Progenitor cell of endocrine pancreas (in vitro differentiated cells): Measurements from ENCODE around the gene SPEF2. TPM values are rescaled to one million over a fixed set of nuclear protein-coding genes. Genes with fewer than 3 reads are reported as not detected.

Experiments used
- DNase-seq: peaks from one replicate; pipeline ENCODE4 v3.0.0; 2021; ENCODE audit warnings: low spot score; ENCODE audit not compliant: unreplicated experiment
- H3K27ac Mint-ChIP-seq: 2 replicates; pipeline ENCODE4 v1.8.0; 2021; ENCODE audit warnings: mild to moderate bottlenecking, moderate library complexity, mixed read lengths
- H3K27me3 Mint-ChIP-seq: 2 replicates; pipeline ENCODE4 v1.8.0; 2021; ENCODE audit warnings: mixed read lengths
- H3K36me3 Mint-ChIP-seq: 2 replicates; pipeline ENCODE4 v1.8.0; 2022; ENCODE audit warnings: mixed read lengths; ENCODE audit not compliant: insufficient read depth
- H3K4me1 Mint-ChIP-seq: 2 replicates; pipeline ENCODE4 v1.8.0; 2021; ENCODE audit warnings: low read depth, mixed read lengths
- H3K4me3 Mint-ChIP-seq: 2 replicates; pipeline ENCODE4 v1.8.0; 2021; ENCODE audit warnings: low read depth, mild to moderate bottlenecking, moderate library complexity, mixed read lengths
- H3K9me3 Mint-ChIP-seq: 2 replicates; pipeline ENCODE4 v1.8.0; 2021; ENCODE audit warnings: low read depth, mixed read lengths
- total RNA-seq: library from RNA; stranded (reverse); gene quantifications from 2 replicates; pipeline ENCODE4 v1.2.1, GENCODE V29; 2021
- TF ChIP-seq, protein P1 (sequence below): fragments of 200-600 bp; sonication (generic); IDR thresholded peaks from one replicate; pipeline ENCODE4 v1.5.0; 2021; ENCODE audit warnings: antibody characterized with exemption, mild to moderate bottlenecking; ENCODE audit not compliant: unreplicated experiment

Gene SPEF2
- total RNA-seq, 1 donor from 2014 or later, result 16.0 TPM

DNA sequence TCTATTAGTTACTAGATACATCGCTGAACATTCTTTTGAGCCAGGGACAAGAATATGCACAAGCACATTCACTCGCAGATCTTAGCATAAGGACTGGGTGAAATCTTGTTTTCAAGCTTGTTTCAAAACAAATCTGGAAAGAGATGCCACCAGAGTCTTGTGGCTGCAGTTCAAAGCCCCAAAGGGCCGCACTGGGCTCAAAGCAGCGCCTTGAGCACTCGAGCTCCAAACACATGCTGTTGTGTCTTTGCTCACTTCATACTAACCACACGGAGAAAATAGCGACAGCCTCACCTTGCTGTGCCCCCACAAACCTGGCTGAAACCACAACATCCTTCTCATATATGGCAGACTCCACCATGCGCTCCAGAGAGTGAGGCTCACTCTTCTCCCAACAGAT, 204.8 kb downstream of the SPEF2 start:
- Mint-ChIP-seq H3K9me3 (no peaks in the 10 kb centered on the region), H3K27ac (no peak overlapping the region), H3K36me3 (no peaks in the 10 kb centered on the region), H3K4me1 (peaks cover 1% of the 10 kb centered on the region), H3K4me3 (no peak overlapping the region), H3K27me3 (peaks cover 8% of the 10 kb centered on the region)
- TF ChIP-seq, protein P1, sequence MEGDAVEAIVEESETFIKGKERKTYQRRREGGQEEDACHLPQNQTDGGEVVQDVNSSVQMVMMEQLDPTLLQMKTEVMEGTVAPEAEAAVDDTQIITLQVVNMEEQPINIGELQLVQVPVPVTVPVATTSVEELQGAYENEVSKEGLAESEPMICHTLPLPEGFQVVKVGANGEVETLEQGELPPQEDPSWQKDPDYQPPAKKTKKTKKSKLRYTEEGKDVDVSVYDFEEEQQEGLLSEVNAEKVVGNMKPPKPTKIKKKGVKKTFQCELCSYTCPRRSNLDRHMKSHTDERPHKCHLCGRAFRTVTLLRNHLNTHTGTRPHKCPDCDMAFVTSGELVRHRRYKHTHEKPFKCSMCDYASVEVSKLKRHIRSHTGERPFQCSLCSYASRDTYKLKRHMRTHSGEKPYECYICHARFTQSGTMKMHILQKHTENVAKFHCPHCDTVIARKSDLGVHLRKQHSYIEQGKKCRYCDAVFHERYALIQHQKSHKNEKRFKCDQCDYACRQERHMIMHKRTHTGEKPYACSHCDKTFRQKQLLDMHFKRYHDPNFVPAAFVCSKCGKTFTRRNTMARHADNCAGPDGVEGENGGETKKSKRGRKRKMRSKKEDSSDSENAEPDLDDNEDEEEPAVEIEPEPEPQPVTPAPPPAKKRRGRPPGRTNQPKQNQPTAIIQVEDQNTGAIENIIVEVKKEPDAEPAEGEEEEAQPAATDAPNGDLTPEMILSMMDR, result no peak
- no peak for DNase-seq

DNA sequence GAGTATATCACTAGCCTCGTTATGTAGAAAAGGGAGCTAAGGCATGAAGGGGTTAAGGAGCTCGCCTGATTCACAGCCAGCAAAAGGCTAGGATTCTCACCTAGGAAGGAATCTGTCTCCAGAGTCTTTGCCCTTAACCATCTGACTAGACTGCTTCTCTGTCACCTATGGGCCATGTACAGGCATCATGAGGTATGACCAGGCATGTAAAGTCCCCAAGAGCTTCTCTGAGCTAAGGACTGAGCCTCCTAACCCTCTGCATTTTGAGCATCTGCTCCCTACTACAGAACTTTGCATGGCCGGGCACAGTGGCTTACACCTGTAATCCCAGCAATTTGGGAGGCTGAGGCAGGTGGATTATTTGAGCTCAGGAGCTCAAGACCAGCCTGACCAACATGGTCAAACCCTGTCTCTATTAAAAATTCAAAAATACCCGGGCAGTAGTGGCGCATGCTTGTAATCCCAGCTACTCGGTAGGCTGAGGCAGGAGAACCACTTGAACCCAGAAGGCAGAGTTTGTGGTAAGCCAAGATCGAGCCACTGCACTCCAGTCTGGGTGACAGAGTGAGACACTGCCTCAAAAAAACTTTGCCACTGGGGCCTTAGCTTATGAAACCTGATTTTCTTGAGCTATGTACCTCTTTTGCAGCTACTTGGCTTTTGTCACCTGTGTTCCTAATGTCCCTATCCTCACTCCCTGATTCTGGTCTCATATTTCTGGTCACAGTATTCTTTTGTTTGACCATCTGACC, 205.9 kb downstream of the SPEF2 start:
- peaks cover 1% of the 10 kb centered on the region for H3K4me1 Mint-ChIP-seq
- no peak overlapping the region for H3K4me3 Mint-ChIP-seq
- TF ChIP-seq, protein P1, result no peak
- no peak for DNase-seq
- no peaks in the 10 kb centered on the region for H3K9me3 Mint-ChIP-seq
- H3K36me3 Mint-ChIP-seq, result no peaks in the 10 kb centered on the region
- no peak overlapping the region for H3K27ac Mint-ChIP-seq
- H3K27me3 Mint-ChIP-seq, result peaks cover 8% of the 10 kb centered on the region

DNA sequence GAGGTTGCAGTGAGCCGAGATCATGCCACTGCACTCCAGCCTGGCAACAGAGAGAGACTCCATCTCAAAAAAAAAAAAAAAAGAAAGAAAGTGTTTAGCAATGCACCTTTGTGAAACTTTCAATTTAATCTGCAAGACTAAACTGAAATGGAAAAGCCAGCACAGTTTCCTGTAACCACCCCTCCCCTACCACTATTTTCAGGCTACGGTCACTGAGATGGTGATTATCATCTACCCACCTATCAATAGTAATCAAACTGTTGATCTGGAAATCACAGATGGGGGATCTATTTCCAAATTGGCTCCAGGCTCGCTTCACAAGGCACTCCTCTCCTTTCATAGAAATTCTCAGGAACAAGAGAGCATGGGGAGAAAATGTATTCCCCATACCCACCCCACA, 208.4 kb downstream of the SPEF2 start:
- Mint-ChIP-seq H3K36me3 (no peaks in the 10 kb centered on the region), H3K4me1 (peaks cover 2% of the 10 kb centered on the region), H3K27ac (no peak overlapping the region), H3K27me3 (peaks cover 8% of the 10 kb centered on the region), H3K4me3 (no peak overlapping the region), H3K9me3 (no peaks in the 10 kb centered on the region)
- DNase-seq, result no peak
- TF ChIP-seq, protein P1, result no peak

DNA sequence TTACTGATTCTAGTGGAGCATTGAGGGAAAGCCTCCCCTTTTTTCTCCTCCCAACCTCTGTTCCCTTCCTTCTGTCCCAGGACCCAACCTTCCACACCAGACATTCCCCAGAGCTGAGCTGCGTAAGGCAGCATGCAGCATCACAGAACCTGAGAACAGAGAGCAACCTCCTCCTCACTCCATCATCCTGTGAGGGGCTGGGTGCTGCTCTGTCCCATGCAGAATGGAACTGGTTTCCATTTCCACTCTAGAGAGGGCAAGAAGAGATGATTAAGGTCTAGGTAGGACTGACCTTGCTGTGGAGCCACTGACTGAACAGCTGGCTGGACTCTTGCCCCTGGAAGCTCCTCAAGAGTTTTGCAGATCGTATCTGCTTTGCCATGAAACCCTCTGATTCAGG, 208.9 kb downstream of the SPEF2 start:
- Mint-ChIP-seq H3K4me3 (no peak overlapping the region), H3K27me3 (peaks cover 8% of the 10 kb centered on the region), H3K9me3 (no peaks in the 10 kb centered on the region), H3K36me3 (no peaks in the 10 kb centered on the region), H3K27ac (no peak overlapping the region), H3K4me1 (peaks cover 6% of the 10 kb centered on the region)
- TF ChIP-seq, protein P1, result no peak
- no peak for DNase-seq

DNA sequence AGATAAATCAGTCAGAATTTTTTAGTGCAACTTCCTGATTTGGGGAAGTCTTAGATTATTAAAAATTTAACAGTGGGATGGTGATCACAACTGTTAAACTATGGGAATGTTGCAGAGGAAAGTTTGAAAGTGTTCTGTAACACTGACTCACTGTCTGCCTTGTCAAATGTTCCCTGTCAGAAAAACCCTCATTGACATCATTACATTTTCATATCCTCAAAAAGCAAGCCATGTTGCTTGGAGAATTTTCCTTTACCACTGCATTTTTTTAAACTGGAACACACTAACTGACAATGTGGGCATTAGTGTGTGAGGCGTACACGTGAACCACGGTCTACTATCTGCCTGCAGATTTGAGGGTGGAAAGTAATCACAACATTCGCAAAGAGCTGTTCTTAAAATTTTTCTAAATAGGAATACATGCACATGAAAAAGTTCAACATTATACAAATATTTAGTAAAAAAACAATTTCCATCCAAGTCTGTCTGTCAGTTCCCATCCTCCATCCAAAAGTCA, 210.5 kb downstream of the SPEF2 start:
- H3K4me3 Mint-ChIP-seq, result no peak overlapping the region

More for the DNA sequence above, 210.5 kb downstream of the SPEF2 start:
- TF ChIP-seq, protein P1, result no peak
- Mint-ChIP-seq H3K36me3 (no peaks in the 10 kb centered on the region), H3K9me3 (no peaks in the 10 kb centered on the region), H3K4me1 (peaks cover 6% of the 10 kb centered on the region), H3K27ac (no peak overlapping the region), H3K27me3 (peaks cover 4% of the 10 kb centered on the region)
- DNase-seq, result no peak
